Parathyroid adenoma (tissue), 2 donors: ENCODE results near the gene ITLN1.
"Not testable (repeated sequence)": the region's sequence is repeated elsewhere in the genome, so short reads cannot be mapped to it uniquely, and the experiment has no call there.

Source experiments
- H2AFZ ChIP-seq: fragments of 300-600 bp; sonication (generic); one replicate; pipeline ENCODE4 v1.7.0; 2017; ENCODE audit warnings: antibody characterized with exemption, mild to moderate bottlenecking
- H3K27ac ChIP-seq: fragments of 300-600 bp; sonication (generic); one replicate; pipeline ENCODE4 v1.7.0; 2017
- H3K27me3 ChIP-seq: fragments of 300-600 bp; sonication (generic); one replicate; pipeline ENCODE4 v1.7.0; 2017; ENCODE audit warnings: low read length; ENCODE audit not compliant: control insufficient read depth, insufficient read depth
- H3K36me3 ChIP-seq: fragments of 300-600 bp; sonication (generic); one replicate; pipeline ENCODE4 v1.7.0; 2017; ENCODE audit warnings: low read length; ENCODE audit not compliant: control insufficient read depth, insufficient read depth
- H3K4me1 ChIP-seq: fragments of 300-600 bp; sonication (generic); one replicate; pipeline ENCODE4 v1.7.0; 2017; ENCODE audit warnings: control low read depth
- H3K4me2 ChIP-seq: fragments of 300-600 bp; sonication (generic); one replicate; pipeline ENCODE4 v1.7.0; 2017; ENCODE audit warnings: low read length
- H3K4me3 ChIP-seq: fragments of 300-600 bp; sonication (generic); one replicate; pipeline ENCODE4 v1.7.0; 2017; ENCODE audit warnings: low read depth, low read length
- H3K79me2 ChIP-seq: fragments of 300-600 bp; sonication (generic); one replicate; pipeline ENCODE4 v1.7.0; 2017; ENCODE audit warnings: control low read depth
- H3K9ac ChIP-seq: fragments of 300-600 bp; sonication (generic); one replicate; pipeline ENCODE4 v1.7.0; 2017; ENCODE audit warnings: mild to moderate bottlenecking
- H3K9me3 ChIP-seq: fragments of 300-600 bp; sonication (generic); one replicate; pipeline ENCODE4 v1.7.0; 2017; ENCODE audit warnings: low read length; ENCODE audit not compliant: control insufficient read depth
- TF ChIP-seq, protein P1 (sequence below): fragments of 300-600 bp; sonication (generic); IDR thresholded peaks from one replicate; pipeline ENCODE4 v1.7.0; 2017; ENCODE audit warnings: antibody characterized with exemption, mild to moderate bottlenecking
- donor health status: primary hyperparathyroidism.

The ITLN1 gene

DNA sequence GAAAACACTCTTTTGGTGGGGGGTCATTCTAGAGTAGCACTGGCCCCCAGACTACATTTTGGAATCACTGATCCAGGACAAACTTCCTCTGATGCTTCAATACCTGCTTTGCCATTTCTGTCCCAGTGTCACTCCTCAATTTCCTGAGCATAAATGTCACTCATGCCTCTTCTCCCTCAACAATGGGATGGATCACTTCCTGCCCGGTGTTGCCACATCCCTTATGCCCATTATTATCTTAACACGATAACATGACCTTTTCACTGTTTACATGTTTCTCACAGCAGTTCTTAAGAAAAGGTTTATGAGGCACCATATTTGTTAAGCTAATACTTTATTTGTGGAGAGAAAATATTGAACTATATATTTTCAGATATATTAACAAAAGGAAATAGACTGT lies 3.9 kb upstream of the ITLN1 start:
- Histone ChIP-seq H3K27me3 (no peaks in the 10 kb centered on the region), H2AFZ (no peak overlapping the region), H3K79me2 (no peaks in the 10 kb centered on the region), H3K9ac (no peak overlapping the region), H3K4me2 (no peak overlapping the region), H3K27ac (no peak overlapping the region), H3K36me3 (no peaks in the 10 kb centered on the region), H3K4me1 (no peaks in the 10 kb centered on the region), H3K4me3 (no peak overlapping the region), H3K9me3 (no peaks in the 10 kb centered on the region)
- TF ChIP-seq, protein P1, sequence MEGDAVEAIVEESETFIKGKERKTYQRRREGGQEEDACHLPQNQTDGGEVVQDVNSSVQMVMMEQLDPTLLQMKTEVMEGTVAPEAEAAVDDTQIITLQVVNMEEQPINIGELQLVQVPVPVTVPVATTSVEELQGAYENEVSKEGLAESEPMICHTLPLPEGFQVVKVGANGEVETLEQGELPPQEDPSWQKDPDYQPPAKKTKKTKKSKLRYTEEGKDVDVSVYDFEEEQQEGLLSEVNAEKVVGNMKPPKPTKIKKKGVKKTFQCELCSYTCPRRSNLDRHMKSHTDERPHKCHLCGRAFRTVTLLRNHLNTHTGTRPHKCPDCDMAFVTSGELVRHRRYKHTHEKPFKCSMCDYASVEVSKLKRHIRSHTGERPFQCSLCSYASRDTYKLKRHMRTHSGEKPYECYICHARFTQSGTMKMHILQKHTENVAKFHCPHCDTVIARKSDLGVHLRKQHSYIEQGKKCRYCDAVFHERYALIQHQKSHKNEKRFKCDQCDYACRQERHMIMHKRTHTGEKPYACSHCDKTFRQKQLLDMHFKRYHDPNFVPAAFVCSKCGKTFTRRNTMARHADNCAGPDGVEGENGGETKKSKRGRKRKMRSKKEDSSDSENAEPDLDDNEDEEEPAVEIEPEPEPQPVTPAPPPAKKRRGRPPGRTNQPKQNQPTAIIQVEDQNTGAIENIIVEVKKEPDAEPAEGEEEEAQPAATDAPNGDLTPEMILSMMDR: no peak

DNA sequence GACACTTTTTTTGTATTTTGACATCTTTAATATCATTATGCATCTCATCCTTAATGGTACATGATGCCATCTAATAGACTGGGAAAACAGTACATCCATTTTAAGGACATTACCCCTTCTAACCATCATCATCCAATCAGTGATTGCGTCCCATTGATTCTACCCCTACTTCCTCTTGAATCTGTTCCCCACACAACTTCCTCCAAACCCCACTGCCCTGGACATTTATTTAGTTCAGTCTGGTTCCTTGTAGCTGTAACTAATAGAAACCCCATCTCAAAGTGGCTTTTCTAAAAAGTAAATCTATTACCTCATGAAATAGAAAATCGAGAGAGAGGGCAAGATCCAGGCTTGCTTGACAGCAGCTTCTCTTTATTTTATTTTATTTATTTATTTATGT lies 2.1 kb upstream of the ITLN1 start:
- no peak overlapping the region for H3K27ac ChIP-seq
- TF ChIP-seq, protein P1: no peak
- H3K4me2 ChIP-seq: no peak overlapping the region
- H3K4me1 ChIP-seq: no peaks in the 10 kb centered on the region
- H3K4me3 ChIP-seq: no peak overlapping the region
- H2AFZ ChIP-seq: no peak overlapping the region
- no peaks in the 10 kb centered on the region for H3K27me3 ChIP-seq
- H3K79me2 ChIP-seq: no peaks in the 10 kb centered on the region
- H3K9me3 ChIP-seq: no peaks in the 10 kb centered on the region
- H3K9ac ChIP-seq: no peak overlapping the region
- H3K36me3 ChIP-seq: no peaks in the 10 kb centered on the region

DNA sequence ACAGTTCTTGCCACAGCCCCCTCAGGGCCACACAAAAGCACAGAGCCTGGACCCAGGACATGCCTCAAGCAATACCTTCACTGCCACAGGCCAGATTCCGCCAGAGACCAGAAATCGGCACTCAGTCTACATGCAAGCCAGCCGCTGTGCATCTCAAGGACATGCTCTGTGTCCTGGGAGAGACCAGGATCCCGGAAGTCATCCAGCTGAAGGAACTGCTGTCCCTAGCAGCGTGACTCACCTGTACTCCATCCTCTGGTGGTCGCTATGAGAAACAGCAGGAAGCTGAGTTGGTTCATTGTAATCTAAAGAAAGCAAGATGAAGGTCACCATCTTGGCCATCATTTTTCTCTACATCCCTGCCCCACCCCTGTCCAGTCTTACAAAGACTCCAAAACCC lies 401 bp downstream of the ITLN1 start:
- Histone ChIP-seq H3K36me3 (no peaks in the 10 kb centered on the region), H3K9me3 (no peaks in the 10 kb centered on the region), H3K4me1 (no peaks in the 10 kb centered on the region), H2AFZ (no peak overlapping the region), H3K4me3 (no peak overlapping the region), H3K4me2 (no peak overlapping the region), H3K27ac (no peak overlapping the region), H3K9ac (no peak overlapping the region), H3K79me2 (no peaks in the 10 kb centered on the region), H3K27me3 (no peaks in the 10 kb centered on the region)
- TF ChIP-seq, protein P1: no peak

DNA sequence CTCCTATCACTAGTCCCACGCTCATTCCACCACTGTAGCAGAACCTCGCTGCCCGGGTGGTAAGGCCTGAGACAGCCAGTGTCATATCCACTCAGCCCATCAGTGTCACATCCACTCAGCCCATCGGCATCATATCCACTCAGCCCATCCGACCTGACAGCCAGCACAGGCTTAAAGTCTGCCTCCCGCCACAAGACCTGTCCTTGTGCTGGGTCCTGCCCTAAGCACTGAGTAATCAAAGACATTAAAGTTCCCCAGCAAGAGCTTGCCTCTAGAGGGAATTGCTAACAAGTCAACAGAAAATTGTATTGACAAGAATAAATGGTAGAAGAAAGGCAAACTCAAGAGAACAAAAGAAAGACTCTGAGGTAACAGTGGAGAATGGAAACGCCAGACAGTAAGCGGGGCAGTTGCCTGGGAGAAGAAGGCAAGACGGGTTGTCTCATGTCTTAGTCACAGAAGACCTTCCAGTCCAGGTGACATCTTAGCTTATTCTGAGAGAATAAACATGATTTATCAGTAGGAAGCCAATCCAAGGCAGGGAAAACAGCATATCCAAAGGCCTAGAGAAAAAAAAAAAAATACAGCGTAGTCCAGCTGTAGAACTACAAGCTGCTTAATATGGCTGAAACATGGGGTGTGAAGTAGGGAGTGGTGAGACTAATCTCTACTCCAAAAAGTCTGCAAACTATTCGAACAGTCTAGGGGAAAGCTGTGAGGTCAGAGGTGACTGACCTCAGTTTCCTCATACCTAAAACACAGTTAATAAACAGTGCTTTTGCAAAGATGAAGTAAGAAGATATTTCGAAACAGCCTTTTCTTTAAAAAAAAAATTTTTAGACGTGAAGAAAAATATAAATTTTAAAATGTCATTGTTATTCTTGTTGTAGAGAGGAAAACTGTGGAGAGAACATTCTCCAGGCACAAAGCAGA lies 1.1 kb downstream of the ITLN1 start:
- Histone ChIP-seq H3K9me3 (no peaks in the 10 kb centered on the region), H3K36me3 (no peaks in the 10 kb centered on the region), H3K79me2 (no peaks in the 10 kb centered on the region), H3K27ac (no peak overlapping the region), H3K4me2 (no peak overlapping the region), H3K4me3 (no peak overlapping the region), H3K4me1 (no peaks in the 10 kb centered on the region), H2AFZ (no peak overlapping the region), H3K27me3 (no peaks in the 10 kb centered on the region), H3K9ac (no peak overlapping the region)
- TF ChIP-seq, protein P1: no peak

DNA sequence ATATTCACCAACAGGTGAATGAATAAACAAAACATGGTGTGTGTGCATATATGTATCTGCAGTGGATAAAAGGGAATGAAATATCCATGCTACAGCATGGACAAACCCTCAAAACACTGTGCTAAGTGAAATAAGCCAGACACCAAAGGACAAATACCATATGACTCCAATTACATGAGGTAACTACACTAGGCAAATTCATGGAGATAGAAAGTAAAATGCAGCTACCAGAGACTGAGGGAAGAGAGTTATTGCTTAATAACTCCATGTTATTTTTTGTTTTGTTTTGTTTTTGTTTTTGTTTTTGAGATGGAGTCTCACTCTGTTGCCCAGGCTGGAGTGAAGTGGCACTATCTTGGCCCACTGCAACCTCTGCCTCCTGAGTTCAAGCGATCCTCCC lies 2.4 kb downstream of the ITLN1 start:
- no peaks in the 10 kb centered on the region for H3K27me3 ChIP-seq
- H3K4me1 ChIP-seq: no peaks in the 10 kb centered on the region
- H3K27ac ChIP-seq: no peak overlapping the region
- H3K4me2 ChIP-seq: no peak overlapping the region
- H3K9ac ChIP-seq: no peak overlapping the region
- no peak overlapping the region for H2AFZ ChIP-seq
- no peaks in the 10 kb centered on the region for H3K79me2 ChIP-seq
- H3K36me3 ChIP-seq: no peaks in the 10 kb centered on the region
- TF ChIP-seq, protein P1: no peak
- no peak overlapping the region for H3K4me3 ChIP-seq
- no peaks in the 10 kb centered on the region for H3K9me3 ChIP-seq

DNA sequence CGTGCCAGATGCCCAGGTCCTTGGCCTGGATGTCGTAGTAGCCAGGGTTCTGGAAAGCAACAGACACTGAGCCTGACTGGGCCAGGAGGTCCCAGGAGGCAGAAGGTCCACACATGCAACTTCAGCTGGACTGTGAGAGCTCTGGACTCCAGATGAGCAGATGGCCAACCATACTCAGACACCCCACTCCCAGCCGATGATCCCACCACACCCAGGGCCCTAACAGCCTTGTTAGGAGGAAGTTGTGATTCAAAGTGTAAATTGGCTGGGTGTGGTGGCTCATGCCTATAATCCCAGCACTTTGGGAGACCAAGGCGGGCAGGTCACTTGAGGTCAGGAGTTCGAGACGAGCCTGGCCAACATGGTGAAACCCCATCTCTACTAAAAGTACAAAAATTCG lies 3.7 kb downstream of the ITLN1 start:
- not testable (repeated sequence) for H3K36me3 ChIP-seq, H3K27ac ChIP-seq, H3K4me3 ChIP-seq, H3K9me3 ChIP-seq, H3K9ac ChIP-seq, H2AFZ ChIP-seq, H3K4me1 ChIP-seq, H3K27me3 ChIP-seq, H3K79me2 ChIP-seq, H3K4me2 ChIP-seq
